Kidney glomerular epithelial cell (primary cell): ENCODE results near the gene RNGTT.
A peak's percentile ranks its signal among the peaks of the same experiment; 100 is the strongest.
"Not testable (repeated sequence)": the region's sequence is repeated elsewhere in the genome, so short reads cannot be mapped to it uniquely, and the experiment has no call there.

Experiments
- DNase-seq: peaks from one replicate; lab custom pipeline; 2025; lab: John Stamatoyannopoulos, UW

The RNGTT gene

GRCh38 chr6:88716399-88716798 lies 247.0 kb downstream of the RNGTT start:
- DNase-seq, result not testable (repeated sequence)

- no peak for DNase-seq
Observed at GRCh38 chr6:88712243-88712936, 251.0 kb downstream of the RNGTT start.

- no peak for DNase-seq
Observed at GRCh38 chr6:88709819-88710246, 253.6 kb downstream of the RNGTT start.

DNA sequence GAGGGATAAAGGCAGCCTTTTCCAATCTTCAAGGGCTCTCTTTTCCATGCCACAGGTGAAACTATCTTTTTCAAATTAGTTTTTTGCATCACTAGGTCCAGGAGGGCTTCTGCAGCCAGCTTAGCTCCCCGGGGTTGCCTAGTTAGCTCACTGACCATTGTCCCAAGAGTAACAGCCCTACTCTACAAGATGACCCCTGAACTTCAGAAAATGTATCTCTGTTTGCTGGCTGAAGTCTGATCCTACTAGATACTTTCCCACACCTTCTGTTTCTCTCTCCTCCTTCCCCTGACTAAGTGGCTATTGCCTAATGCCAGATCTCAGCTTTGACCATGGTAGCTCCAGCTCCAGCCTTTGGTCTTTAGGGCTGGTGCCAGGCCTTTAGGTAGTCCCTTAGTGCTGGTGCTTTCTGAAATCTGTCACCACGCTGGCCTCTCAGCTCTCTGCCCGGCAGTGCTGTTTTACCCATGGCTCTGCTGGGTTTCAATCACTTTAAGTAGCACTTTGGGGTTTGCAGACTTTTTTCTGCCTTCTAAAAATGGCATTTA lies 255.1 kb downstream of the RNGTT start:
- DNase-seq, result no peak

- no peak for DNase-seq
Observed at GRCh38 chr6:88705601-88706000, 257.8 kb downstream of the RNGTT start.

- DNase-seq, result no peak
Observed at GRCh38 chr6:88704980-88705379, 258.4 kb downstream of the RNGTT start.

DNA sequence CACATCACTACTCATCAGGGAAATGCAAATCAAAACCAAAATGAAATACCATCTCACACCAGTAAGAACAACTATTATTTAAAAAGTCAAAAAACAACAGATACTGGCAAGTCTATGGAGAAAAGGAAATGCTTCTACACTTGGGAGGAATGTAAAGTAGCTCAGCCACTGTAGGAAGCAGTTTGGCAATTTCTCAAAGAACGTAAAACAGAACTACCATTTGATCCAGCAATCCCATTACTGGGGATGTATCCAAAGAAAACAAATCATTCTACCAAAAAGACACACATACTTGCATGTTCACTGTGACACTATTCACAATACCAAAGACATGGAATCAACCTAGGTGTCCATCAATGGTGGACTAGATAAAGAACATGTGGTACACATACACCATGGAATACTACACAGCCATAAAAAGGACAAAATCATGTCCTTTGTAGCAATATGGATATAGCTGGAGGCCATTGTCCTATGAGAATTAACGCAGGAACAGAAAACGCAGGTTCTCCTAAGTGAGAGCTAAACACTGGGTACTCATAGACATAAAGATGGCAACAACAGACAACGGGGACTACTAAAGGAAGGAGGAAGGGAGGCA lies 260.4 kb downstream of the RNGTT start:
- no peak for DNase-seq

GRCh38 chr6:88698661-88699060 lies 264.8 kb downstream of the RNGTT start:
- DNase-seq, result no peak

- no peak for DNase-seq
Observed at GRCh38 chr6:88695937-88696336, 267.5 kb downstream of the RNGTT start.

GRCh38 chr6:88683734-88684133 lies 279.7 kb downstream of the RNGTT start:
- DNase-seq, result no peak

DNA sequence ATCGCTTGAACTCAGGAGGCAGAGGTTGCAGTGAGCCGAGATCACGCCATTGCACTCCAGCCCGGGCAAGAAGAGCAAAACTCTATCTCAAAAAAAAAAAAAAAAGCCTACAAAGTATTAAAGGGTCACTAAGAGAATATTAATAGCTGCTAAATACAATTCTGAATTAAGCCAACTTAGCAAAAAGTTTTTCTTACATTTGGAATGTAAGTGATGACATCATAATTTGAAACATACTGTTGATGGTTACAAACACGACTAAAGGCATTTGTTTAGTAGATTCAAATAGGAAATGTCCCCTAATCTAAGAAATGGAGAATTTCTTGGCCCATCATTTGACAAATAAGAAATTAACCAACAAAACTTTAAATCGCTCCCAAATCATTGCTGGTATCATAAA lies 282.8 kb downstream of the RNGTT start:
- DNase-seq, result no peak

DNA sequence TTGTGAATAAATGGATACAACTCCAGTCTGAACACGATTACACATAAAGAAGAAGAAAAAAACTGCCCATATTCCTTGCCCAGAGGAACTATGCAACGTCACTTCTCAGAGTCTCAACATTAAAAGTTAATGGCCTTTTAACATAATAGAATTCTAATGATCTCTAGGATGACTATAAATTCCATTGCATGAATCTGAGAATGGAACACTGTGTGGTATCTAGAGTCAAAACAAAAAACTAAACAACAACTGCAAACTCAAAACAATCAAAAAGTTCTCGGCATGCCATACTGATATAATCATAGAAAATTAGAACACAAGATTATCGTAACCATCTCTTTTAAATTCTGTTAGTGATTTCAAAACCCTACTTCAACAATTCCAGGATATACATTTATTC lies 283.6 kb downstream of the RNGTT start:
- no peak for DNase-seq

DNA sequence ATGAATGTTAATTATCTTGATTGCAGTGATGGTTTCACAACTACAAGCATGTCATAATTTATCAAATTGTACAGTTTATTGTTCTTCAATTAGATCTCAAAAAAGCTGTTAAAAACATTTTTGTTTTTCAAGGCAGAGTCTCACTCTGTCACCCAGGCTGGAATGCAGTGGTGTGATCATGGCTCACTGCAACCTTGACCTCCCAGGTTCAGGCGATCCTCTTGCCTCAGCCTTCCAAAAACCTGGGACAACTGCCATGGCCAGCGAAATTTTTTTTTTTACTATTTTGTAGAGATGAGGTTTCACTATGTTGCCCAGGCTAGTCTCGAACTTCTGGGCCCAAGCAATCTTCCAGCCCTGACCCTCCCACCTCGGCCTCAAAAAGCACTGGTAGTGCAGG lies 286.1 kb downstream of the RNGTT start:
- DNase-seq, result no peak

- no peak for DNase-seq
Observed at GRCh38 chr6:88671624-88672023, 291.8 kb downstream of the RNGTT start.

DNA sequence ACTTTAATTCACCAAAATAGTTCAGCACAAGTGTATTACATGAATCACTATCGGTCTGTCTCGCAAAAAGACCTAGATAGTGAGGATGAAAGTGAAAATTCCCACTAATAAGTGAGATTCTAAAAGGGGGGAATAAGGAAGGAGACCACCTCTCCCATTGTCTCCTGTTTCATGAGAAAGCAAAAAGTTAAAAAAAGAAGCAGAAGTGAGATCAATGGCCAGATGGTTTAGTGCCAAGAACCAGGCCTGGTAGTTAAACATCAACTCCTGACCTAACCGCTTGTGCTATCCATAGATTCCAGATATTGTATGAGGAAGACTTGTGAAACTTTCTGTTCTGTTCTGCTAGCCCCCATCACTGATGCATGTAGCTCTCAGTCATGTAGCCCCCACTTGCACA lies 293.0 kb downstream of the RNGTT start:
- DNase-seq, result no peak

DNA sequence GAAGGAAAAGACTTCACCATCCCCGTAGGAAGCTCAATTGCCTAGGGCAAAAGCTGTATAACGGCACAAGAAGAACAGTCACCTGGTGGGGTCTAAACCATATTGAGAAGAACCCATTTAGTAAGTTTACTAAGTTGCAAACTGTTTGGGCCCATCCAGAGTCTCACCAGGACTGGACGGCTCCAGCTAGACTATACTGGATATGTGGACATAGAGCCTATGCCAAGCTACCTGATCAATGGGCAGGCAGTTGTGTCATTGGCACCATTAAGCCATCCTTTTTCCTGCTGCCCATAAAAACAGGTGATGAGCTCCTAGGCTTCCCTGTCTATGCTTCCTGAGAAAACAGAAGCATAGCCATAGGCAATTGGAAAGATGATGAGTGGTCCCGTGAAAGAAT lies 293.9 kb downstream of the RNGTT start:
- no peak for DNase-seq

GRCh38 chr6:88666901-88667300 lies 296.5 kb downstream of the RNGTT start:
- no peak for DNase-seq

- DNase-seq, result no peak
Observed at GRCh38 chr6:88665131-88665530, 298.3 kb downstream of the RNGTT start.

DNA sequence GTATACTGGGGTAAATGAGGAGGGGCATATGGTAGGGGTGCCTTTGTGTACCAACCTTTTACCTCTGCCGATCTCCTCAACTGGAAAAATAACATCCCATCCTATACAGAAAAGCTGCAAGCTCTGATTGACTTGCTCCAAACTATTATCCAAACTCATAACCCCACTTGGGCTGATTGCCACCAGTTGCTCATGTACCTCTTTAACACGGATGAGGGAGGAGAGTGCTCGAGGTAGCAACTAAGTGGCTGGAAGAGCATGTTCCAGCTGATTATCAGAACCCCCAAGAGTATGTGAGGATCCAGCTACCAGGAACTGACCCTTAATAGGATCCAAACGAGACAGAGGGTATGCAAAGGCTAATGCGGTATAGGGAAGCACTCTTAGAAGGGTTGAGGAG lies 299.6 kb downstream of the RNGTT start:
- no peak for DNase-seq

- no peak for DNase-seq
Observed at GRCh38 chr6:88662653-88663174, 300.7 kb downstream of the RNGTT start.

DNA sequence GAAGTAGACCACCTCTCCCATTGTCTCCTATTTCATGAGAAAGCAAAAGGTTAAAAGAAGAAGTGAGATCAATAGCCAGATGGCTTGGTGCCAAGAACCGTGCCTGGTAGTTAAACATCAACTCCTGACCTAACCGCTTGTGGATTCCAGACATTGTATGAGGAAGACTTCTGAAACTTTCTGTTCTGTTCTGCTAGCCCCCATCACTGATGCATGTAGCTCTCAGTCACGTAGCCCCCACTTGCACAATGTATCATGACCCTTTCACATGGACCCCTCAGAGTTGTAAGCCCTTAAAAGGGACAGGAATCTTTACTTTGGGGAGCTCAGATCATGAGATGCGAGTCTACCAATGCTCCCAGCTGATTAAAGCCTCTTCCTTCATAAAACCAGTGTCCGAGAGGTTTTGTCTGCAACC lies 301.2 kb downstream of the RNGTT start:
- peak; percentile 14 for DNase-seq

DNA sequence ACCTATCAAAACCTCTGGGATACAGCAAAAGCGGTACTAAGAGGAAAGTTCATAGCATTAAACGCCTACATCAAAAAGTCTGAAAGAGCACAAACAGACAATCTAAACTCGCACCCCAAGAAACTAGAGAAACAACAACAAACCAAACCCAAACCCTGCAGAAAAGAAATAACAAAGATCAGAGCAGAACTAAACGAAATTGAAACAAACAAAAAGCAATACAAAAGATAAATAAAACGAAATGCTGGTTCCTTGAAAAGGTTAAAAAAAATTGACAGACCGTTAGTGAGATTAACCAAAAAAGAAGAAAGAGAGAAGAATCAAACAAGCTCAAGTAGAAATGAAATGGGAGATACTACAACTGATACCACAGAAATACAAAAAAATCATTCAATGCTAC lies 302.3 kb downstream of the RNGTT start:
- no peak for DNase-seq

DNA sequence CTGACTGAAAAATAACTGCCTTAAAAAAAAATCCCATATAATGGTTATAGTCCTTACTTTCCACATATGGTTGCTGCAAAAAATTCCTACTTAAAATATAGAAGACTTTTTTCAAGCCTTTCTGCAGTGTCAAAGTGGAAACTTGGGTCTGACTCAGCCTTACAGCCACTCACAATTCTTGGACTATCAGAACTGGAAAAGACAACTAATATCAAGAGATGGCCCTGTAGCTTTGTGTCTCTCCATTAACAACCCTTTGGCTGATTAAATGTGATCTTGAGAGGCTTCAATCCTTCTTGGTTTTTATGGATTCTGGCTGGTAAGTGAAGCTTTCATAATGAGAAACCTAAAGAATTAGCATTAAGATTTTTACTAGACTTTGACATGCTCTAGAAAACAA lies 307.8 kb downstream of the RNGTT start:
- no peak for DNase-seq
